ENCODE measurements around the gene OTOP3. TPM values are rescaled to one million over a fixed set of nuclear protein-coding genes. Genes with fewer than 3 reads are reported as not detected.
"Not testable (repeated sequence)": the region's sequence is repeated elsewhere in the genome, so short reads cannot be mapped to it uniquely, and the experiment has no call there.

Gene OTOP3
- total RNA-seq, 1 donor from 2014 or later = not detected

DNA sequence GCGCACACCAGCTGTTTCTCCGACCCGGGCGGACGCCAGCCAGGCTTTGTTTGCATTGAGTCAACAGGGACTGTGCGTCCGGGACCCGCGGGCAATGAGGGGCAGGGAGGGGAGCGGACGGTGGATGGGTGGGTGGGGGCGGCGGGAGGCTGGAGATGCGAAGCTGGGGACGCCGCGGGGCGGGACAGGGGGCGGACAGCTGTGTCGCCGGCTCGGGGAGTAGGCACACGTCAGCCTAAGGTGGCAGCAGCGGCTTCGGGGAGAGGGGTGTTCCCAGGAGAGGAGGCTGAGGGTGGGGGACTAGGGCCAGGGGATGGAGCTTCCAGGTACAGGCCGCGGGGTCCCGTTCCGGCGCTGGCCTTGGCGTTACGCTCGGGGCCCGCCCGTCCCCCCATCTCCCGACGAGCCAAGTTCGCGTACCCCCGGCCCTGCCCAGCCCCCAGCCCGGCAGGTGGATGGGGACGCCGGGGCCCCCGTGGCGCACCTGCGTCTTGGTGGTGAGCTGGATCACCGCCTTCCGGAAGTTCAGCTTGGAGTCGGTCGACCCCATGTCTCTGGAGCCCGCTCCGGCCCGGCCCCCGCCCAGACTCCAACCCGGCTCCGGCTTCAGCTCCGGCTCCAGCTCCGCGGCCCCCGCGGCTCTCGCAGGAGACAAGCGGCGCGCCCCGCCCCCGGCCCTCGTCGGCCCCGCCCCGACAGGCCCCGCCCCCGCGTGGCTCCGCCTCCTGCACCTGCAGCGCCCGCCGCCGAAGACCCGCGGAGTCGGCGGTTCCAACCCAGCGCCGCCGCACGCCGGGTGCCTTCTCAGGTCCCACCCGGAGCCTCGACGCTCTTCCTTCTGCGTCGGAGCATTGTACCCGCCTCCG, 36.6 kb downstream of the OTOP3 start, which contains the start of gene HID1:
Gene HID1 (minus strand): TSS at position 653 of the 866 bp plus-strand sequence. CDS start 103 bp downstream, at position 550.
- intact Hi-C loops (cut with DNase I) = no loop called here
- DNase-seq (ENCODE audit: missing footprints) (peak; percentile 80), ATAC-seq (peak; percentile 81)

DNA sequence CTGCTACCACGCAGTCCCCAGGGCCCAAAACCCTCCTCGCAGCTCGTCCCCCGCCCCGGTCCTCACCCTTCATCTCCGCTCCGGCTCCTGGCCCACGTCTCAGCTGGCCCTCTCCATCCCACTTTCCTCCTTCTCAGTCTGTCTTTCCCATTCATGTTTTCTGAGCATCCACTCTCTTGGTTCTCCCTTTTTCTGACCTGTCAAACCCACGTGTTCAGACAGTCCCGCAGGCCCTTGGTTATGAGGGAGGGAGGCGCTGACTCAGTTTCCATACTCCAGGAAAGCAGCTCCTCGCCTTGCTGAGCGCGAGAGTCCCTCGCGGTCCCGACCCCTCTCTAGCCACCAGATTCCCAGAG, 37.3 kb downstream of the OTOP3 start:
- ATAC-seq = no peak
- intact Hi-C loops (cut with DNase I) = no loop called here
- DNase-seq (ENCODE audit: missing footprints) = no peak

DNA sequence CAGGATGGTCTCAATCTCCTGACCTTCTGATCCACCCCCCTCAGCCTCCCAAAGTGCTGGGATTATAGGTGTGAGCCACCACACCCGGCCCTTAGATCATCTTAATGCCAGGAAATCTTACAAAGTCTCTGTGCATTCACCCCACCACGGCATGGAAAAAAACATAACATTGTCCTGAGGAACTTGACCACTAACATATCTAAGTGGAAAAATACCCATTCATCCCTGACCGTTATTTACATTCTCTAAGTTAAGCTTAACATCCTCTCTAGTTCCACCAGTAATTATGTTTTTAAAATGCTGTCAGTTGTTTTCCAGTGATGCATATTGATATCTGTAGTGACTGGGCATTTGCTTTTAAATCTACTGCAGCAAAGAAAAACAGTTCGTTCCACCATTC, 40.2 kb downstream of the OTOP3 start:
- intact Hi-C loops (cut with DNase I) = no loop called here
- ATAC-seq (no peak), DNase-seq (ENCODE audit: missing footprints) (no peak)

DNA sequence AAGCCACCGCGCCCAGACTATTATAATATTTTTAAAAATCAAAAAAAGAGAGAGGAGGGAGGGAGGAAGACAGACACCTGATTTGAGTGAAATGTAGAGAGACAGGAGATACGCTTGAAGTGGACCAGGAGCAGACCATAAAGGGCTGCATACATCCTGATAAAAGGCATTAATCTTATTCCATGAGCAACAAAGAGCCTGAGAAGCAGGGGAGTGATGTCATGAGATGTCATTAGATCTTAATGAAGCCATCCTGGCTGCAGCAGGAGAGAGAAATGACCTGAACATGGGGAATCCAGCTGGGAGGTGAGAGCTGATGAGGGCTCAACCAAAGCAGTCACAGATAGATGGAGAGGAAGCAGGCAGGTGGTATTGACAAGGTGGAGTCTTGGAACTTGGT, 42.1 kb downstream of the OTOP3 start:
- ATAC-seq (no peak), DNase-seq (ENCODE audit: missing footprints) (no peak)
- intact Hi-C loops (cut with DNase I) = no loop called here

DNA sequence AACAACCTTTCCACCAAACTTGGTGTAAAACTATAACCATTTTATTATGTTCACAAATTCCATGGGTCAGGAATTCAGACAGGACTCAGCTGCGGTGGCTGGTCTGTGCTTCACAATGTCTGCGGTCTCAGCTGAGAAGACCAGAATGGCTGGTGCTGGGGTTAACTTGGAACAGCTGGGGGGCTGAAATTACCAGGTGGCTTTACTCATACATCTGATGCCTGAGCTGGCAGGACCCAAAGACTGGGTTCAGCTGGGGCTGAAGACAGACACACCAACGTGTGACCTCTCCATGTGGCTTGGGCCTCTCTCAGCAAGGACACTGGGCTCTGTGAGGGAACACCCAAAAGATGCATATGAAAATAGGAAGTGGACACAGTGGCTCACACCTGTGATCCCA, 42.5 kb downstream of the OTOP3 start:
- ATAC-seq (no peak), DNase-seq (ENCODE audit: missing footprints) (no peak)
- intact Hi-C loops (cut with DNase I) = no loop called here

DNA sequence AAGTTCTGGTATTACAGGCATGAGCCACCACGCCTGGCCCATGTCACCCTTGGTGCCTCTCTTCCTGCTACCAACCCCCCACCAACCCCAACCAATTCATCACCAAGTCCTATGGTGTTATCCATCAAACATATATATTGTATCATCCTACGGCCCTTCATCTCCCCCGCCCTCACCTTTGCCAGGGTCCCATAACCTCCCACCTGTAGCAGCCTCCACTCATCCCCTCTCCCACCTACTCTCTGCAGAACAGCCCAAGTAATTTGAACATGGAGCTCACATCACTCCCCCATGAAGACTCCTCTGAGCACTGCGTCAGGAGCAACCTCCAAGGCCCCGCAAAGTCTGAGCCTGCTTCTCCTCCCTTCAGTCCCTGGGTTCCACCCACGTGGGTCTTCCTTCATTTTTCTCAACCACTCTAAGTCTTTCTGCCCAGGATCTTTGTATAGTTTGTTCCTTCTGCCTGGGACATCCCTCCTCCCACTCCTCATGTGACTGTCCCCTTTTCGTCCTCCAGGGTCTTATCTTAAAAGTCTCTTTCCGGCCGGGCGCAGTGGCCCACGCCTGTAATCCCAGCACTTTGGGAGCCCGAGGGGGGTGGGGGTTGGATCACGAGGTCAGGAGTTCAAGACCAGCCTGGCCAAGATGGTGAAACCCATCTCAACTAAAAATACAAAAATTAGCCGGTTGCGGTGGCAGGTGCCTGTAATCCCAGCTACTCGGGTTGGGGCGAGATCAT, 43.9 kb downstream of the OTOP3 start:
- DNase-seq (ENCODE audit: missing footprints) (no peak), ATAC-seq (no peak)
- intact Hi-C loops (cut with DNase I) = no loop called here

DNA sequence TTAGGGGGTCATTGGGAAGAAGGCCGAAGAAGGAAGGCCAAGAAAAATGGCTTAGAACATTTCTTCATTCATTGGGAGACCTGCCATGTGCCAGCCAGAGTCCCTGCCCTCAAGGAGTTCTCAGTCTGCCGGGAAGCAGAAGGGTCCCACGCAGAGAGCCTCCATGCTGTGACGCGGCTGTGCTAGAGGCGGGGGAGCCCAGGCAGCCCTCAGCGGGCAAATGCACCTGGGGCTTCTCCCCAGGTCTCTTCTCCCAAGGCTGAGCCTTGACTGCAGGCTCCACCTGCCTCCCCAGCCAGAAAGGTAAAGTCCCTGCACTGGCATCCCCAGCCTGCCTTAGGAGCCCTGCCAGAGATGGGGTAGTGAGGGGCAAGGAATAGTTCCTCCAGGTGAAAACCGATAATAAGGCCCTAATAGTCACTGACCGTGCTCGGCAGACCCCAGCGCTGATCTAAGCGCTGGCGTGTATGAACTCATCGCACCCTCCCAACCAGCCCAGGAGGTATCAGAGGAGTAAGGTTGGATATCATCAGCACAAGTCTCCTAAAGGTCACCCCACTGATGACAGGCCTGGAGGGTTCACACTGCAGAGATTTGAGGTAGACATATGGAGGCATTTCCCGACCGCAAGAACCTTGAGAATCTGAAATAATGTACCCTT, 45.8 kb downstream of the OTOP3 start:
- DNase-seq (ENCODE audit: missing footprints) (no peak), ATAC-seq (no peak)
- intact Hi-C loops (cut with DNase I) = no loop called here

DNA sequence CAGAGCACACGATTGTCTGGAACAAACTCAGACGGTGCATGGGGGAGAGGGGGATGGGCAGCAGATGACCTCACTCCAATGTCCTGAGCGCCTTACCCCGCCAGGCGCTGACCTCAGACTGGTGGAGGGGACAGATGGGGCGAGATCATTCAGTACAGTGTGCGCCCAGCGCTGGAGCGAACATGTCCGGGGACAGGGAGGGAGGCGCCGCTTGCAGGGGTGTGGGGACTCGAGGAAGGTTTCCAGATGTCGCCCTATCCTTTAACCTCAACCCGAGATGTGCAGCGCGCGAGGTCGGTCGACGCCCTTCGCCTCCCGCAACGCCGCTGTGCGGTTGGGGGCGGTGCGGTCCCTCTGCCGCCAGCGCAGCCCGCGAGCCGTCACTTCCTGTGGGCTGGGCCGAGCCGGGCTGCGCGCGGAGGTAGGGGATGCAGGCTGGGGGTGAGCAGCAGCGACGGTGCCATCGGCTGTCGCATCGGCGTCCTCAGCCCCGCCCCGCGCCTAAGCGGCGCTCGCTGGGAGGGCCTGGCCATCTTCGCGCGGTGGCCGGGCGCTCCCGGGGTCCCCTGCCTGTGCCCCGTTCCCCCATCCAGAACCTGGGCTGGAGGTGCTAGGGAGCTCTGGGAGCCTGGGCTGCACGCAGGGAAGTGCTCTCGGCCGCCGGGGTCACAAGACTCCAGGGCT, 46.4 kb downstream of the OTOP3 start:
- DNase-seq (ENCODE audit: missing footprints) (peak; percentile 85), ATAC-seq (peak; percentile 95)
- intact Hi-C loops (cut with DNase I) = loop anchor here (2.0 kb wide), 1 partner anchor 31 kb away; the partner anchor contains the start of gene MRPL58

DNA sequence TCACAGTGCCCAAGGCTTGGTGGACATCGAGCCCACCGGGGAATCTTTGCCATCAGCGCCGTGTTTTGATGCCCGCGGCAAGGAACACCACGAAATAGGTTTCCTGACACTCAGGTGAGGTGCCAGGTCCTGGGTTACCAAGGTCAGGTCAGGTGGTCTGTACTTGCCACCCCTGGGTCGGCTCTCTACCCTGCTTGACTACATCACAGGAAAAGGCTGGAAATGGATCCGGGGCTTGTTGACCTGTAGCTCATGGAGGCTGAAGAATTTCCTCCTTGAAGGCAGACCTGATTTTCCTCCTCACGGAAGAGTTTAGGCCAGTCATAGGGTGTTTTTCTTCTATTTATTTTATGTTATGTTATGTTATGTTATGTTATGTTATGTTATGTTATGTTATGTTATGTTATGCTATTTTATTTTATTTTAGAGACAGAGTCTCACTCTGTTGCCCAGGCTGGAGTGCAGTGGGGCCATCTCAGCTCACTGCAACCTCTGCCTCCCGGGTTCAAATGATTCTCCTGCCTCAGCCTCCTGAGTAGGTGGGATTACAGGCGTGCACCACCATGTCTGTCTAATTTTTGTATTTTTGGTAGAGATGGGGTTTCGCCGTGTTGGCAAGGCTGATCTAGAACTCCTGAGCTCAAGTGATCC, 47.1 kb downstream of the OTOP3 start:
- peak; percentile 4 for ATAC-seq
- not testable (repeated sequence) for DNase-seq (ENCODE audit: missing footprints)
- intact Hi-C loops (cut with DNase I) = loop anchor here (2.0 kb wide), 1 partner anchor 30 kb away; the partner anchor contains the start of gene MRPL58

DNA sequence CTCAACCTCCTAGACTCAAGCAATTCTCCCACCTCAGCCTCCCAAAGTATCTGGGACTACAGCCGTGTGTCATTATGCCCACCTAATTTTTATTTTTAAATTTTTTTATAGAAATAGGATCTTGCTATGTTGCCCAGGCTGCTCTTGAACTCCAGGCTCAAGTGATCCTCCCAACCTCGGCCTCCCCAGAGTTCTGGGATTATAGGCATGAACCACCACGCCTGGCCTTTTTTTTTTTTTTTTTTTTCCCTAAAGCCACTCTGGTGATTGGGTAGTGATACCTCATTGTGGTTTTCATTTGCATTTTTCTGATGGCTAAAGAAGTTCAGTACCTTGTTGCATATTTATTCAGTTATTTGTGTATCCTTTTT, 50.5 kb downstream of the OTOP3 start:
- intact Hi-C loops (cut with DNase I) = loop anchor here (5.0 kb wide), 1 partner anchor 61 kb away; the partner anchor contains the start of genes ATP5PD and KCTD2
- DNase-seq (ENCODE audit: missing footprints) = no peak

DNA sequence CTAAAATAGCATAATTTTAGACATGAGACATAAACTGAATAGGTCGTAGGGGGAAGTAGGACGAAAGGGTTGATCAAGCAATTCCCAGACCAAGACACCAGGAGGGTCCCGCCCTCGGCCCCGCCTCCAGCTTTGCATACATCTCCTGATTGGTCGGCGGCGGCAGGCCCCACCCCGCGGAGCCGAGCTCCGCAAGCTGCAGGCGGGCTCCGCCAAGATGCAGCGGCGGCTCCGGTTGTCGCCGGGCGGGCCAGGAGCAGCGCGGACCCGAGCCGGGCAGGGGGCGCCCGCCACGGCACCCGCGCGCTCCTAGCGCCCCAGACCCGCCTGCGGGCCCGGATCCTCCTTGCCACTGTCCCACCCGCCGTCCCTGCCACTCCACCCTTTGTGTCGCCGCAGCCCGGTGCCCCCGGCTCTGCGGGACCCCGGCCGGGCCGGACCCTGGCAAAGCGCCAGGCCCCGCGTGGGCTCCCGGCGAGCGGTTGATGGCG, 51.8 kb downstream of the OTOP3 start, which contains the start of gene CDR2L:
Gene CDR2L (plus strand): TSS at position 215 of the 491 bp plus-strand sequence. CDS start 412 bp downstream, outside the sequence.
- intact Hi-C loops (cut with DNase I) = loop anchor here (5.0 kb wide), 1 partner anchor 60 kb away; the partner anchor contains the start of genes ATP5PD and KCTD2
- DNase-seq (ENCODE audit: missing footprints) (peak; percentile 99), ATAC-seq (peak; percentile 93)

More for the DNA sequence above, 50.5 kb downstream of the OTOP3 start:
- ATAC-seq = no peak

DNA sequence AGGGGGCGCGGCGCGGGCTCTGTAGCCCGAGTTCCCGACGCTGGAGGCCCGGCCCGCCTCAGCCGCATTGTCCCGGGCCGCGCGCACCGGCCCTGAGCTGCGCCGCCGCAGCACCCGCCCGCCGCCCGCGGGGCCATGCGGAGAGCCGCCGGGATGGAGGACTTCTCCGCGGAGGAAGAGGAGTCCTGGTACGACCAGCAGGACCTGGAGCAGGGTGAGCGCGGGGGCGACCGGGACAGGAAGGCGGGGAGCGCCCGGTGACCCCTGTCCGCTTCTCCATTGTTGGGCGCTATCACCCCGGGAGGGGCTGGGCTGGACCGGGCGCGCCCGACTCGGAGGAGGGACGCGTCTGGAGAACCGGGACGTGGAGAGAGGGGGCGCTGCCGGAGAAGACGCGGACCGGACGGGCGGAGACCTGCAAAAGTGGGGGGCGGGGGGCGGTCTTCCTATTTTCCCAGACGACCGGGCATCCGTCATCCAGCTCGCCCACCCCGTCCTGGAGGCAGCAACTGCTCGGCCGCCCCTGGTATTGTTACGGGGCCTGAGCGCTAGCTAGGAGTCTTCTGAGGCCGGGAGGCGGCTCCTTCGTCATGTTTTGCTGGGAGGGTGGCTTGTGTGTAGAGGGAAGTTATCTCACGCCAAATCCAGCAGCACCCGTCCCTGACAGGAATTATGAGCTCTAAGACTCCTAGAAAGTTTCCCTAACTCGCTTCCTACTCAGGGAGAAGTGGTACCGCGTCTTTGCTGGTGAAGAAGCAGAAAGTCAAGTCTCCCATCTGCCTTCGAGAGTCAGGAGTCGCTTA, 52.4 kb downstream of the OTOP3 start:
- intact Hi-C loops (cut with DNase I) = loop anchor here (5.0 kb wide), 1 partner anchor 59 kb away; the partner anchor contains the start of genes ATP5PD and KCTD2
- DNase-seq (ENCODE audit: missing footprints) = peak; percentile 92
- ATAC-seq = peak; percentile 83

DNA sequence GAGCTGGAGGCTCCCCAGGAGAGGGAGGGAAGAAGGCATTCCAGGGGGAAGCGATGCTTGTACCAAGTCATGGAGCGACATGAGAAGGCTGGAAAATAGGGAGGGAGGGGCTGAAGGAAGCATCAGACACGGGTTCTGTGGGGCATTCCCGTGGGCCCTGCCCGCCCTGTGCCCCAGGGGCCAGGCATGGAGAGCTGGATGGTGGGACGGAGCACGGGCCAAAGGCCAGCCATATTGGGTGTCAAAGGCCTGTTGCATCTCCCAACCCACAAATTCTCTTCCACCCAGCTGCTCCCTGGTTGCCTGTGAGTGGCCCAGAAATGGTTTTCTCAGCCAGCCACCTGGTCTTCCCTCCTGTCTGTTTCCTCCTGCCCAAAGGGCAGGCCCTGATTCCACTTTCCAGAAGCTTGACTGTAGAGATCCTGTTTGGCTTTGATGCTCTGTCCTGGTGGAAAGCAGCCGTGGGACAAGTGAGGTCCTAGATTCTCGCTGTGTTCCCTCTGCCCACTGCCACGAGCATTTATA, 54.9 kb downstream of the OTOP3 start:
- intact Hi-C loops (cut with DNase I) = no loop called here
- DNase-seq (ENCODE audit: missing footprints) = no peak

DNA sequence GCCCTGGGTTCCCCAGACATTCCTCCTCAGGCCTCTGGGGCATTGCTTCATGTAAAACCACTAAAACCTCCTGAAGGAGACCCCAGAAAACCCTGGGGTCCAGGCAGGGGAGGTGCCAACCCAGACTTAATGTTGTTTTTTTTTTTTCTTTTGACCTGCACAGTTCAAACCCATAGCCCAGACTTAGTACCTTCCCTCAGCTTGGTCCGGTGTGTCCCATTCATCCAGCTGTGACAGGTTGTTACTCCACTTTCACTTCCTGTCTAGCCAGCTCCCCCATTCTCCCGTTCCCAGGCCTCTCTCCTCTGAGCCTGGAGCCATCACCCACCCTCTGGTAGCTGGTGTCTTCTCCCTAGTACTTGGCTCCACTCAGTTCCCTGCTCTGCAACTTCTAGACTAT, 56.5 kb downstream of the OTOP3 start:
- DNase-seq (ENCODE audit: missing footprints) (no peak), ATAC-seq (no peak)
- intact Hi-C loops (cut with DNase I) = no loop called here

More for the DNA sequence above, 54.9 kb downstream of the OTOP3 start:
- ATAC-seq = no peak

DNA sequence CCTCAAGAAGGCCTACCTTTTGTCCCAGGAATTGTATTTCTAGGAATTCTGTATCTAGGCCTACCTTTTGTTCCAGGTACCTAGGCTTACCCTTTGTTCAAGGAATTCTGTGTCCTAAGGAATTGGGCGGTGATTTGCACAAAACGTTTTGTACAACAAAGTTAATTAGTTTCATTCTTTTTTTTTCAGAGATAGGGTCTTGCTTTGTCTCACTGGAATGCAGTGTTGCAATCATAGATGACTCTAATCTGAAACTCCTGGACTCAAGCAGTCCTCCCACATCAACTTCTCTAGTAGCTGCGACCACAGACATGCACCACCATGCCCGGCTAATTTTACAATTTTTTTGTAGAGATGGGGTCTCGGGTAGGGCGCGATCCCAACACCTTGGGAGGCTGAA, 58.7 kb downstream of the OTOP3 start:
- no peak for ATAC-seq
- intact Hi-C loops (cut with DNase I) = no loop called here
- no peak for DNase-seq (ENCODE audit: missing footprints)

DNA sequence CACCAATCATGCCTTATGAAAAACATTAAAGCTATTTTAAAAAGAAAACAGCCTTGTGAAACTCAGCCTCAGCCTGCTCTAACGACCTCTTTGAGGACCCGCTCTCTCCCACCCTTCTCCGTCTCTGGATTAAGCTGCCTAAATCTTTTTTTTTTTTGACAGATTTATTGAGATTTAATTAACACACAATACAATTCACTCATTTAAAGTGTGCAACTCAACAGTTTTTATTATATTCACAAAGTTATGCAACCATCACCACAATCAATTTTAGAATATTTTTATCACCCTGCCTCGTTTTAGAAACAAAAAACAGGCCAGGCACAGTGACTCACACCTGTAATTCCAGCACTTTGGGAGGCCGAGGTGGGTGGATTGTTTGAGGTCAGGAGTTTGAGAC, 60.1 kb downstream of the OTOP3 start:
- ATAC-seq (no peak), DNase-seq (ENCODE audit: missing footprints) (no peak)
- intact Hi-C loops (cut with DNase I) = no loop called here

DNA sequence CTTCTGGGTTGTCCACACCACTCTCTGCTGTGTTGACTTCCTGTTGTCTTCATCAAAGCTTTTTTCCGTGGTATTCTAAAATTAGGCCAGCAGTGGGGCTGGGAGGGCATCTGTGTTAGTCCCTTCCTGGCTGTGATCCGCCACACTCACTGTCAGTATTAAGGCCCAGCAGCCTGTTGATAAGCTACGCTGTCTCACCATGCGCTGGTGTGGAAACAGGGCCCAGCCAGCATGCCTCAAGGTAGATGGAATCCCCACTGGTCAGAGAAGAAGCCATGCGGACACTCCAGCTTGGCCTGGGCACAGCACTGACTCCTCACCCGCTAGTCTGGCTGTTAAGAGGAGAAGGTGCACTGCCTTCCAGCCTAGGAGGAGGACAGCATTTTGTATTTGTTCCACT, 63.1 kb downstream of the OTOP3 start:
- DNase-seq (ENCODE audit: missing footprints) (no peak), ATAC-seq (peak; percentile 79)
- intact Hi-C loops (cut with DNase I) = no loop called here
